Medulla oblongata (tissue), 1 donor: ENCODE data around the gene PLD2.
"Not testable (repeated sequence)": the region's sequence is repeated elsewhere in the genome, so short reads cannot be mapped to it uniquely, and the experiment has no call there.

Experiments
- DNase-seq: peaks from one replicate; pipeline ENCODE4 v3.0.0-alpha.2; 2015; ENCODE audit errors: extremely low spot score

Gene PLD2

GRCh38 chr17:4789701-4789950 is 17.3 kb upstream of the PLD2 start:
- no peak for DNase-seq

GRCh38 chr17:4789951-4790704 is 16.8 kb upstream of the PLD2 start:
- peak; percentile 90 for DNase-seq

- DNase-seq = peak; percentile 13
Observed at GRCh38 chr17:4790705-4791088, 16.3 kb upstream of the PLD2 start.

GRCh38 chr17:4795168-4795567 is 11.8 kb upstream of the PLD2 start:
- DNase-seq = no peak

- DNase-seq = no peak
Observed at GRCh38 chr17:4796552-4796920, 10.4 kb upstream of the PLD2 start.

- no peak for DNase-seq
Observed at GRCh38 chr17:4800462-4801196, 6.3 kb upstream of the PLD2 start.

- DNase-seq = no peak
Observed at GRCh38 chr17:4802228-4802627, 4.7 kb upstream of the PLD2 start, which contains the start of gene C17orf114. Gene C17orf114 (minus strand): TSS chr17:4802328.

GRCh38 chr17:4806456-4806776 is 536 bp upstream of the PLD2 start:
- DNase-seq = no peak

GRCh38 chr17:4807605-4808377 is 839 bp downstream of the PLD2 start:
- DNase-seq = no peak

GRCh38 chr17:4808378-4808767 is 1.4 kb downstream of the PLD2 start:
- DNase-seq = peak; percentile 83

GRCh38 chr17:4810696-4811290 is 3.8 kb downstream of the PLD2 start:
- no peak for DNase-seq

- no peak for DNase-seq
Observed at GRCh38 chr17:4811471-4811870, 4.5 kb downstream of the PLD2 start.

- no peak for DNase-seq
Observed at GRCh38 chr17:4812690-4813089, 5.7 kb downstream of the PLD2 start.

GRCh38 chr17:4815043-4815675 is 8.2 kb downstream of the PLD2 start:
- DNase-seq = no peak

- no peak for DNase-seq
Observed at GRCh38 chr17:4816826-4817225, 9.9 kb downstream of the PLD2 start.

GRCh38 chr17:4818276-4818675 is 11.3 kb downstream of the PLD2 start:
- DNase-seq = no peak

GRCh38 chr17:4822835-4823234 is 15.9 kb downstream of the PLD2 start:
- no peak for DNase-seq

GRCh38 chr17:4823373-4824089 is 16.6 kb downstream of the PLD2 start:
- DNase-seq = no peak

- DNase-seq = no peak
Observed at GRCh38 chr17:4827399-4827798, 20.4 kb downstream of the PLD2 start.

GRCh38 chr17:4832829-4833177 is 25.9 kb downstream of the PLD2 start:
- not testable (repeated sequence) for DNase-seq

- DNase-seq = peak; percentile 96
Observed at GRCh38 chr17:4833178-4833940, 26.4 kb downstream of the PLD2 start, which contains the start of gene MINK1. Gene MINK1 (plus strand): TSS chr17:4833340. CDS start chr17:4833584, 244 bp downstream.
